ENCODE data around the gene RNF223. TPM values are rescaled to one million over a fixed set of nuclear protein-coding genes. Genes with fewer than 3 reads are reported as not detected.

RNF223 gene
- polyA plus RNA-seq, 1 experiment = not detected

DNA sequence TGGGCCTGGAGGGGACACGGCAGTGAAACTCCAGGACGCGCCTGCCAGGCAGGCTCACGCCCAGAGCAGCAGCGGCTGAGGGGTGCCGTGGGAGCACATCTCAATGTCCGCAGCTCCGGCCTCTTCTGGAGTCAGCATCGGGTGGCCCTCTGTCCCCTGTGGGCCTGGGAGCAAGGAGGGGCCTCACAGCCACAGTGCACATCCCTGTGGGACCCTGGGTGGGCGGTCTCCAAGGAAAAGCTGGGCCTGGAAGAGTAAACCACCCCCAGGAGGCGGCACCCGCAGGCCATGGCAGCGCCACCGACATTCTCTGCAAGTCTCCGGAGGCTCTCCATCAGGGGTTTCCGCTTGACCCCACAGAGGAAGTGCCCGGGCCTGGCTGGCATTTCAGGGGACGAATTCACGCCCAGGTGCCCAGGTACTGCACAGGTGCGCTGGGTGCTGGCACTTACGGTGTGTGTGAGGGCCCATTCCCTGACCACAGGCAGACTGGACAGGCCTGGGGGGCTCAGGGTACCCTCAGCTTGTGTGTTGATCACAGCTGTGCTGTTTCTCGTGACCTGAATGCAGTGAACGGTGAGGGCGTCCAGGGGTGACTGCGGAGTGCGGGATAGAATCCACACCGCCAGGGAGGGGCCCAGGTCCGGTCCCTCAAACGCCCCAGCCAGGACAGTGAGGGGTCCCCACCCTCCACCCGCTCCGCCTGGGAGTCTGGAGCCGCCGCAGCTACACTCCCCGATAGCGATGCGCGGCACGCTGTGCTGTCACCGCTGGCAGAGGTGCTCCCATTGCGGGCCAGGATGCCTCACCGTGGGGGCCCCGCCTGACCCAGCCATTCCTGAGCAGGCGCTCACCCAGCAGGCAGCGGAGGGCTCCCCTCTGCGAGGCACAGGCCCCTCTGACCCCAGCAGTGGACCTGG, 16.6 kb upstream of the RNF223 start:
- DNase-seq (ENCODE audit: low read depth) = no peak
- ChIA-PET POLR2A (no interaction called here), CTCF (no interaction called here)

GRCh38 chr1:1089731-1090423, 15.8 kb upstream of the RNF223 start:
- Histone ChIP-seq H3K36me3 (ENCODE audit: control insufficient read depth, insufficient read depth, low read length) (no peaks in the 10 kb centered on the region; the same call in 1 of the 2 replicates), H3K27me3 (ENCODE audit: control insufficient read depth, insufficient read depth, low read length) (no peaks in the 10 kb centered on the region), H3K4me3 (ENCODE audit: low read depth, low read length) (no peak overlapping the region)
- ChIA-PET CTCF (no interaction called here), POLR2A (no interaction called here)
- no peak for DNase-seq (ENCODE audit: low read depth)
- TF ChIP-seq, protein P1, sequence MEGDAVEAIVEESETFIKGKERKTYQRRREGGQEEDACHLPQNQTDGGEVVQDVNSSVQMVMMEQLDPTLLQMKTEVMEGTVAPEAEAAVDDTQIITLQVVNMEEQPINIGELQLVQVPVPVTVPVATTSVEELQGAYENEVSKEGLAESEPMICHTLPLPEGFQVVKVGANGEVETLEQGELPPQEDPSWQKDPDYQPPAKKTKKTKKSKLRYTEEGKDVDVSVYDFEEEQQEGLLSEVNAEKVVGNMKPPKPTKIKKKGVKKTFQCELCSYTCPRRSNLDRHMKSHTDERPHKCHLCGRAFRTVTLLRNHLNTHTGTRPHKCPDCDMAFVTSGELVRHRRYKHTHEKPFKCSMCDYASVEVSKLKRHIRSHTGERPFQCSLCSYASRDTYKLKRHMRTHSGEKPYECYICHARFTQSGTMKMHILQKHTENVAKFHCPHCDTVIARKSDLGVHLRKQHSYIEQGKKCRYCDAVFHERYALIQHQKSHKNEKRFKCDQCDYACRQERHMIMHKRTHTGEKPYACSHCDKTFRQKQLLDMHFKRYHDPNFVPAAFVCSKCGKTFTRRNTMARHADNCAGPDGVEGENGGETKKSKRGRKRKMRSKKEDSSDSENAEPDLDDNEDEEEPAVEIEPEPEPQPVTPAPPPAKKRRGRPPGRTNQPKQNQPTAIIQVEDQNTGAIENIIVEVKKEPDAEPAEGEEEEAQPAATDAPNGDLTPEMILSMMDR (IDR thresholded peaks at IDR 0.05; ENCODE audit: insufficient read depth, low read depth, low read length) = no peak

More for the DNA sequence above, 16.6 kb upstream of the RNF223 start:
- no peaks in the 10 kb centered on the region; the same call in 1 of the 2 replicates for H3K36me3 ChIP-seq (ENCODE audit: control insufficient read depth, insufficient read depth, low read length)
- H3K4me3 ChIP-seq (ENCODE audit: low read depth, low read length) = no peak overlapping the region
- TF ChIP-seq, protein P1 (IDR thresholded peaks at IDR 0.05; ENCODE audit: insufficient read depth, low read depth, low read length) = no peak
- no peaks in the 10 kb centered on the region for H3K27me3 ChIP-seq (ENCODE audit: control insufficient read depth, insufficient read depth, low read length)

GRCh38 chr1:1088801-1089680, 14.9 kb upstream of the RNF223 start:
- peaks cover 2% of the 10 kb centered on the region; the same call in 1 of the 2 replicates for H3K36me3 ChIP-seq (ENCODE audit: control insufficient read depth, insufficient read depth, low read length)
- no peaks in the 10 kb centered on the region for H3K27me3 ChIP-seq (ENCODE audit: control insufficient read depth, insufficient read depth, low read length)
- no peak for DNase-seq (ENCODE audit: low read depth)
- ChIA-PET POLR2A (no interaction called here), CTCF (no interaction called here)
- no peak overlapping the region for H3K4me3 ChIP-seq (ENCODE audit: low read depth, low read length)
- TF ChIP-seq, protein P1 (IDR thresholded peaks at IDR 0.05; ENCODE audit: insufficient read depth, low read depth, low read length) = no peak

DNA sequence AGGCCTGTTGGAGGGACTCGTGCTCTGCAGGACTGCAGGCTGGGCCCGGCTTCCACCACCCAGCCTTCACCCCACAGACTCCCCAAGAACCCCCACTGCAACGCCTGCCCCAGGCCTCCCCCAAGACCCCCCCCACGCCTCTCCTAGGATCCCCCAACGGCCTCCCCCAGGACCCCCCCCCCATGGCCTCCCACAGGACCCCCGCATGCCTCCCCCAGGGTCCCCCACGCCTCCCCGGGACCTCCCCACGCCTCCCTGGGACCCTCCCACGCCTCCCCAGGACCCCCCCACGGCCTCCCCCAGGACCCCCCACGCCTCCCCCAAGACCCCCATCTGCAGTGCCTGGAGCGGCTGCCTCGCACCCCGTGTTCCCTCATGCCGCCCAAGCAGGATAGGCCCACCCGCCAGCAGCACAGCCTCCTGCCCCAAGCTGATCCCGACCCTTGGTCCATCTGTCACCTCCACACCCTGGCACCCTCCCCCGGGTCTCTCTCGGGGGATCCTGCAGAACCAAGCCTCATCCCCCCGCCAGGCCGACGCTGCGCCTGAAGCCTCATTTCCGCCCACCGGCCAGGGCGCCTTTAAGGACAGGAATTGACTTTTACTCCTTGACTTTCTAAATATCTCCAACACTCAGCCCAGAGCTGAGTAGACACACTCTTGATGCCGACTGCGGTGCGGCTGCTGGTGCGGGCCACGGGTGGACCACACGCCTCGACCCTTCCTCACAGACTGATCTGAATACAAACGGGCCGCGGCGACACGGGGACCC, 14.1 kb upstream of the RNF223 start:
- Histone ChIP-seq H3K27me3 (ENCODE audit: control insufficient read depth, insufficient read depth, low read length) (no peaks in the 10 kb centered on the region), H3K36me3 (ENCODE audit: control insufficient read depth, insufficient read depth, low read length) (peaks cover 2% of the 10 kb centered on the region; the same call in 1 of the 2 replicates), H3K4me3 (ENCODE audit: low read depth, low read length) (no peak overlapping the region)
- CTCF ChIA-PET = no interaction called here
- no peak for DNase-seq (ENCODE audit: low read depth)
- TF ChIP-seq, protein P1 (IDR thresholded peaks at IDR 0.05; ENCODE audit: insufficient read depth, low read depth, low read length) = no peak
- POLR2A ChIA-PET = no interaction called here
